Endothelial cell (in vitro differentiated cells): Measurements from ENCODE around the gene DAPK2. TPM values are rescaled to one million over a fixed set of nuclear protein-coding genes. Genes with fewer than 3 reads are reported as not detected.

Experiments
- DNase-seq: peaks from one replicate; pipeline ENCODE4 v3.0.0; 2021; ENCODE audit warnings: low spot score
- H3K27ac Mint-ChIP-seq: one replicate; pipeline ENCODE4 v1.8.0; 2021; ENCODE audit warnings: mixed read lengths, inconsistent platforms; ENCODE audit not compliant: unreplicated experiment
- H3K27me3 Mint-ChIP-seq: one replicate; pipeline ENCODE4 v1.8.0; 2021; ENCODE audit warnings: mild to moderate bottlenecking, moderate library complexity, mixed read lengths, inconsistent platforms; ENCODE audit not compliant: unreplicated experiment
- H3K36me3 Mint-ChIP-seq: one replicate; pipeline ENCODE4 v1.8.0; 2021; ENCODE audit warnings: mild to moderate bottlenecking, low read depth, mixed read lengths, inconsistent platforms; ENCODE audit not compliant: unreplicated experiment
- H3K4me1 Mint-ChIP-seq: one replicate; pipeline ENCODE4 v1.8.0; 2021; ENCODE audit warnings: mild to moderate bottlenecking, mixed read lengths, inconsistent platforms; ENCODE audit not compliant: unreplicated experiment
- H3K4me3 Mint-ChIP-seq: one replicate; pipeline ENCODE4 v1.8.0; 2021; ENCODE audit warnings: mild to moderate bottlenecking, mixed read lengths, inconsistent platforms; ENCODE audit not compliant: unreplicated experiment
- H3K9me3 Mint-ChIP-seq: one replicate; pipeline ENCODE4 v1.8.0; 2021; ENCODE audit warnings: mixed read lengths, inconsistent platforms; ENCODE audit not compliant: unreplicated experiment
- CTCF ChIP-seq: fragments of 200-600 bp; sonication (generic); IDR thresholded peaks from one replicate; pipeline ENCODE4 v1.5.0; 2021; ENCODE audit warnings: antibody characterized with exemption; ENCODE audit not compliant: unreplicated experiment
- total RNA-seq: library from RNA; stranded (reverse); fragmentation: NEBNext Ultra II Directional; extraction: Animal tissue kit (Norgen Biotek cat#: 25700); gene quantifications from one replicate; pipeline ENCODE4 v1.2.1, GENCODE V29; 2021; ENCODE audit not compliant: unreplicated experiment

The DAPK2 gene
- total RNA-seq, 1 donor from 2014 or later: 10.0 TPM

GRCh38 chr15:64034519-64034918 lies 11.8 kb downstream of the DAPK2 start:
- Mint-ChIP-seq H3K27me3 (peaks cover 1% of the 10 kb centered on the region), H3K4me1 (peaks cover 9% of the 10 kb centered on the region), H3K4me3 (no peak overlapping the region), H3K9me3 (no peaks in the 10 kb centered on the region), H3K36me3 (peaks cover 16% of the 10 kb centered on the region), H3K27ac (no peak overlapping the region)
- TF ChIP-seq CTCF: no peak
- no peak for DNase-seq

DNA sequence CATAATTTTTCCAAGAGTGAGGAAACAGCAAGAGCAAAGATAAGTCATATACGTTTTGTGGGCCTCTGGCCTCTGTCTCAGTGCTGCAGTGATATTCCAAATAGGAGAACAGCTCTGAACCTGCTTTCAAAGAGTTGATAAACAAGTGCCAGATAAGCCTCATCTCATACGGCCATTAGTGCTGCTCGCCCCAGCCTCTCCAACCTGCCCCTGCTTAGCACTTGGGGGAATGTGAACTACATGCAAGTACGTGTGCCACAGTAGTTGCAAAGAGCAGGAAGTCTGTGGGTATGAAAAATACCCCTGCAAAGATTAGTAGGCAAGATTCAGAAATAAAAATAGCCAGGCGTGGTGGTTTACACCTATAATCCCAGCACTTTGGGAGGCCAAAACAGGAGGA lies 14.0 kb downstream of the DAPK2 start:
- Mint-ChIP-seq H3K36me3 (peaks cover 13% of the 10 kb centered on the region), H3K4me3 (no peak overlapping the region), H3K9me3 (no peaks in the 10 kb centered on the region), H3K27ac (no peak overlapping the region), H3K27me3 (peaks cover 1% of the 10 kb centered on the region), H3K4me1 (peaks cover 13% of the 10 kb centered on the region)
- no peak for TF ChIP-seq CTCF
- DNase-seq: no peak

DNA sequence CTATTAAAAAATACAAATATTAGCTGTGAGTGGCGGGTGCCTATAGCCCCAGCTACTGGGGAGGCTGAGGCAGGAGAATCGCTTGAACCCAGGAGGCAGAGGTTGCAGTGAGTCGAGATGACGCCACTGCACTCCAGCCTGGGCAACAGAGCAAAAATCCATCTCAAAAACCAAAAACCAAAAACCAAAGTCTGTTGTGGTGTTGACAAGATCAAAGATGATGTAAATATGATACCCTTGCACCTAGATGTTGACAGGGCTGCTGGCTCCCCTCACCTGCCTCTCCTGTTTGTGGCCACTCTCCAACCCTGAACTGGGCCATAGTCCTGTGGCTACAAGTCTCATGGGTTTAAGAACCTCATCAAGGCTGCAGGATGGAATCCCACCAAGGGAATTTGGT lies 16.2 kb downstream of the DAPK2 start:
- no peak overlapping the region for H3K4me3 Mint-ChIP-seq
- H3K9me3 Mint-ChIP-seq: no peaks in the 10 kb centered on the region
- DNase-seq: no peak
- H3K27me3 Mint-ChIP-seq: peaks cover 1% of the 10 kb centered on the region
- H3K36me3 Mint-ChIP-seq: peaks cover 5% of the 10 kb centered on the region
- no peak overlapping the region for H3K27ac Mint-ChIP-seq
- peaks cover 6% of the 10 kb centered on the region for H3K4me1 Mint-ChIP-seq
- TF ChIP-seq CTCF: no peak

DNA sequence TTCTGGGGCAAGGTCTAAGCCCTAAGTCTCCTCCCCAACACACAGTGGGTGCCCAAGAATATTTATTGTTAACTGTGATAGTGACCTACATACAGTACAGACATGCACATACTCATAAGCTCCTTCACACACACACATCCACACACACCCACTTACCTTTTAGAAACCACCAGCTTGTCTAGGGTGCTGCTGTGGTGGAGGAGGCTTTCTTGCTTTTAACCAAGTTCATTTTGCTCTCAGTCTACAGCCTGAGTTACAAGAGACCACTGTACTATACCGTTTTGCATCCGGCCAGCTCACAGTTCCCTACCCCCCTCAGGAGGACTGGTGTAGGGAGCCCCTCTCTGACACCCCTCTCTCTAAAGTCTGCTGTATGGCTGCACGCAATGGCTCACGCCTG lies 16.7 kb downstream of the DAPK2 start:
- no peak for DNase-seq
- Mint-ChIP-seq H3K4me1 (peaks cover 5% of the 10 kb centered on the region), H3K4me3 (no peak overlapping the region), H3K27me3 (peaks cover 1% of the 10 kb centered on the region), H3K36me3 (peaks cover 5% of the 10 kb centered on the region), H3K27ac (no peak overlapping the region), H3K9me3 (no peaks in the 10 kb centered on the region)
- TF ChIP-seq CTCF: no peak

DNA sequence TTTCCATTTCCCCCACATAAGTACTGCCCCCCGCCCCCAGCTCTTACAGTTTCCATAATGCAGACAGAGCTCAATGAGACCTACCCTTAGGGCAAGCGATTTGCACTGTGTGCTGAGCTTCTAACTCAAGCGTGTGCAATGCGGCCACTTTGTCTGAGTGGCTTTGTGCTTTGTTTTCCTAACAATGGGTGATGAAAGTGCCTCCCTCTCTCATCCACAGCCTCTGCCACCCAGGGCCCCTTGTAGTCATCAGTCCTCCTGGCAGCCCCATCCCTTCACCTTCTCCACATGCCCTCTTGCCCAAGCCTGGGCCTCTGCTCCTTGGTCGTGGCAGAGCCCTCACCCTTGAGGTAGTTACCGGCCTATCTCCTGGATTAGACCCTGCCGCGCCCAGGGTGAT lies 17.2 kb downstream of the DAPK2 start:
- TF ChIP-seq CTCF: no peak
- H3K4me3 Mint-ChIP-seq: no peak overlapping the region
- no peak overlapping the region for H3K27ac Mint-ChIP-seq
- DNase-seq: no peak
- H3K27me3 Mint-ChIP-seq: peaks cover 1% of the 10 kb centered on the region
- peaks cover 5% of the 10 kb centered on the region for H3K4me1 Mint-ChIP-seq
- H3K36me3 Mint-ChIP-seq: peaks cover 5% of the 10 kb centered on the region
- H3K9me3 Mint-ChIP-seq: no peaks in the 10 kb centered on the region
